ENCODE measurements around the gene ZNHIT1.
A peak's percentile ranks its signal among the peaks of the same experiment; 100 is the strongest.

Gene ZNHIT1

DNA sequence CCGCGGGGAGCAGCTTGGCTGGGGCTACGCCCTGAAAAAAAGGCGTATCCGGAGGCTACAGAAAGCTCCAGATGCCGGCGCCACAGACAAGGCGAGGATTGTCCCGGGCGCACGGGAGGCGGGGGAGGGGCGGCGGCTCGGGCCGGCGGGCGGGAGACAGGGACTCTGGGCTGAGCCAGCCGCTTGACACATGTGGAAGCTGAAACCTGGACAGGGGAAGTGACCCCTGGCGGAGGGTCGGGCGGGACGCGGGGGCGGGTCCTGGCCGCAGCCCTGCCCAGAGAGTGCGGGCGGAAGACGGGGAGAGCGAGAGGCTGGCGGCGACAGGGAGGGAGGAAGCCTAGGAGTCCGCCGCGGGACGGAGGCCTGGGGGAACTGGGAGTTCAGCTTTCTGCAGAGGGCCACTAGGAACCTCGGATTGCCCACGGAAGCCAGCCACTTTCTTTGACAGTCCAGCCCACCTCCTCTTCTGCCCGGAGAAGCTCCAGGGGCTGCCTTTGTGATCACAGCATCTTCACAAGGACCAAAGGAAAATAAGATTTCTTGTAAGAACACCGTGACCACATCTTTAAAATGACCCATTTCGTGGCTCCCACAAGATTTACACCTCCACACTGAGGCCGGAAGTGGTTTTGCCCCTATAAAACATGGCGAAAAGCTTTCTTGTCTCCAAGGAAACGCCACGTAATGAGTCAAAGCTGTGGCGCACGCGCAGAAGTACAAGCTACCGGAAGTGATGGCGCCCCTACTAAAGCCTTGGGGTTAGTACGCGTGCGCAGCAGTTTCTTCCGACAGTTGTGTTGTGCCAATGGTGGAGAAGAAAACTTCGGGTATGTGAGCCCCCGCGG is at the start of gene ZNHIT1, which contains the start of gene PLOD3:
Gene ZNHIT1 (plus strand): TSS at position 778 of the 848 bp plus-strand sequence. CDS start 31 bp downstream, at position 809.
Gene PLOD3 (minus strand): TSS at position 194 of the 848 bp plus-strand sequence. CDS start 307 bp downstream, outside the sequence.
- DNase-seq = peak; percentile 97 to 98

DNA sequence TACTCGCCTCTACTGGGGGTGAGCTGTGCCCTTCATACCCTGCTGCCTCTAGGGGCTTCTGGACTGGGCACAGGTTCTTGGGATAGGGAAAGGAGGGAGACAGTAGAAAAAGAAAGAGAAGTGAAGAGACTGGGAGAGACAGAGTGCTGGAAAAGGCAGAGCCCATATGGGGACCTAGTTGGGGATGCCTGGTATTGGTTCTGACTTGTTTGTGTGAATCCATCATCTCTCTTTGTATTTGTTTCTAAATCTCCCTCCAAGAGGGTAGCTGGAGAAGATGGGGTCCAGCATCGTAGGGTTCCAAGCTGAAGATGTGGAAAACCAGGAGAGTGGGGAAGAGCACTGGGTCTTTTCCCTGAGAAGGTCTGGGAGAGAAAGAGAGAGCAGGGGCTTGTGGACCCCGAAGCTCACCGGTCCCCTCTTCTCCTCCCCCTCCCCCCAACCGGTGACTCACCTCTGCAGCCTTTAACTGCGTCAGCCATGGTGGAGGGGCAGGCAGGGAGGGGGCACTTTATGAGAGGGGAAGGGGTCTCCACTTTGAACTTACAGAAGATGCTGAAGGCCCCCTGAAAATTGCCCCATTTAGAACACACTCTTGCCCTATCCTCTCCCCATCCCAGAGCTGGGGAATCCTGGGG is 49.4 kb upstream of the ZNHIT1 start:
- no peak for DNase-seq

DNA sequence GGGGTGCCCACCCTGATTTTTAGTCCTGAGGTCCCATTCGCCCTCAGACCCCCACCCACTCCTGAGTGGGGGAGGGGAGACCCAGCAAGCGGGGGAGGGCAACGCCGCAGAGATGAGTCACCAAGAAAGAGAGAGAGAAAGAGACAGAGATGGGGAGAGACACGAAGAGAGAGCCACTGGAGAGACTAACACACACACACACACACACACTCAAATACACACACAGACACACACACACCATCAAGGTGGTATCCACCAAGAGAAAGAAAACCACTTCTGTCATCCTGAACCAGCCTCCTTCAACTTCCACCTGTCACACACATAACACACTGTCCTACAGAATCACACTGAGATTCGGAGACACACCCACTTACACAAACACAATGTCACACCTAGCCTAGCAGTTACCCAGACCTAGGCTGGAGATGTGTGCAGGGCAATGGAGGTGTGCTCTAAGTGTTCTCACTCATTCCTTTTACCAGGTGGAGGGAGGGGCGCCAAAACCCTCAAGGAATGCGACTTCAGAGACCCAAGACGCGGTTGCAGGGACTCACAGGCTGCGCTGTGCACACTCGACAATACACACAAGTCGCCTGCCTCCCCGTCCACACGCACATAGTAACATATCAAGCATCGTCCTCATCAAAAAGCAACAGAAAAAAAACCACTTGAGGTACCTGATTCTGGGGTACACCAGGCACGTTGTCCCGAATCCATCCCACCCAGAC is 48.7 kb upstream of the ZNHIT1 start:
- no peak for DNase-seq

DNA sequence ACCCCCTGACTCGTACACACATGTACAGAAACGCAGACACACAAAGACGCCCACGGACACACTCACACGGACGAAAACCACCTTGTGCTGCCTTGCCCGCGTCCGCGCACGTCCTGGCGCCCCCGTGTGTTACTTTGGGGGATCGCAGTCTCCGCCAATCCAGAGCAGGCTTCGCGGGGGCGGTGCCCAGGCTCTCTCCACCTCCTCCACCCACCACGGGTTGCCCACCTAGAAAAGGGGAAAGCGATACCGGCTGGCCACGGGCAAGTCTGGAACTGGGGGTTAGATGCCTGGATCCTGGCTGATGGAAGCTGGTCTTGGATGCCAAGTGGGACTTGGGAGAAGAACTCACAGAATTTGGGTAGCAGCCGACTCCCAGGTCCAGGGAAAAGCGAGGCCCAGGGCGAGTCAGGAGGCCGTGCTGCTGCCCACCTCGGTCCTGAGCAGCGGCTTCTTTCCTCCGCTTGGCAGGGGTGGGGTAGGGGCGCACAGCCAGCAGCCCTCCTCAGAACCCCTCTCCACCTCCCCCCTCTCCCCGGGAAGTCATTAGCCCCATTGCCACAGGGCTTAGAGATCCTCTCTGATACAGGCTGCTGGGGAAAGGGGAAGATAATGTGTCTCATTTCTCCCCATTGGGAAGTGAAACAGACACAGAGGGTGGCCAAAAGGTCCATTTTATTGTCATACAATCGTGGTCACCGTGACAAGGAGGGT is 48.0 kb upstream of the ZNHIT1 start:
- peak; percentile 76 to 86 for DNase-seq

DNA sequence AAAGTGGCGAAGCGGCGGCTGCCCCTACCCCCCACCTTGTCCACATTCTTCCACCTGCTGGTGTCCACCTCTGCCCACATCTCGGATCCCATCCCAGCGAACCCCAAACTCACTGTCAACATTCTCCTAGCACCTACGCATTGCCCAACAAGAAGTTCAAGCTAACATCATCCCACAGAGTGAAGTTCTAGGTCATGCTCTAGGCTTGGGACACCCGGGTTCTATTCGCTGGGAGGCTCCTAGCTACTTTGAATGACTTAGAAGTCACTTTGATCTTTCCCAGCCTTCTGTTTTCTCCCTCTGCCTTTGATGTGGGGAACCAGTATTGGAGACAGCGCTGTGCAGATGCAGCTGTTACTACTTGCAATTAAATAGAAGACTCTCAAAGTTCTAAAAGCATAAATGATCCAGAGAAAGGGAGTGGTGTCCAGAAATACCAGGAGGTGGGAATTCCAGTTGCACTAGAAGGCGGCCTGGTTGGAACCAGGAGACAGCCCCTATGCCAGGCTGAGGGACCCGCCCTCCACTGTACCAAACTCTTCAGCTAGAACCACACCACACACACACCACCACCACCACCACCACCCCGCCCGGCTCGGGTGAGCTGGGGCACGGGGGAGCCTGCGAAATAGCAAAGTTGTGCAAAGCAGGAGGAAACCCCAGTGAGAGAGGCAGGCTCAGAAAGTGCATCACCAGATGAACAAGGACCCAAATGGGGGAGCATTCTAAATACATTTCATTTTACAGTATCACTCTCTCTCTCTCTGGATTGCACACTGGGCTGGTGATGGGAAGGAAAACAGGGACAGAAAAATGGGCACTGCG is 47.1 kb upstream of the ZNHIT1 start:
- DNase-seq = no peak

DNA sequence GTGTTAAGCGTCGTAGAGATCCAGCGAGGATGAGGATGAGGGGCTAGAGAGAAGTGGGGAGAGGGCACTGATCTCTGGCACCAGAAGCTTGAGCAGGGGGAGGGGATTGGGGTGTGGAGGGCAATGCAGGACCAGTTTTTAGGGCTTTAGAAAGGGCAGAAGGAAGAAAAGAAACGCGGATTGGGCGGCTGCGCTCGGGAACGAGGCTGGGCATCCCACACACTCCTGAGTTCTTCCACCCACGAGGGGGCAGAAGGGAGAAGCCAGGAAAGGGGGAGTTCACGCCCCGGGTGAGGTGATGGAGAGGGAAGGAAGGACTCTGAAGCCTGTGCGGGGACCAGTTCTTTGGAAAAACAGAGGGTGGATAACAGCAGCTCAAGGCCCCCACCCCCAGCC is 46.5 kb upstream of the ZNHIT1 start:
- DNase-seq = no peak

DNA sequence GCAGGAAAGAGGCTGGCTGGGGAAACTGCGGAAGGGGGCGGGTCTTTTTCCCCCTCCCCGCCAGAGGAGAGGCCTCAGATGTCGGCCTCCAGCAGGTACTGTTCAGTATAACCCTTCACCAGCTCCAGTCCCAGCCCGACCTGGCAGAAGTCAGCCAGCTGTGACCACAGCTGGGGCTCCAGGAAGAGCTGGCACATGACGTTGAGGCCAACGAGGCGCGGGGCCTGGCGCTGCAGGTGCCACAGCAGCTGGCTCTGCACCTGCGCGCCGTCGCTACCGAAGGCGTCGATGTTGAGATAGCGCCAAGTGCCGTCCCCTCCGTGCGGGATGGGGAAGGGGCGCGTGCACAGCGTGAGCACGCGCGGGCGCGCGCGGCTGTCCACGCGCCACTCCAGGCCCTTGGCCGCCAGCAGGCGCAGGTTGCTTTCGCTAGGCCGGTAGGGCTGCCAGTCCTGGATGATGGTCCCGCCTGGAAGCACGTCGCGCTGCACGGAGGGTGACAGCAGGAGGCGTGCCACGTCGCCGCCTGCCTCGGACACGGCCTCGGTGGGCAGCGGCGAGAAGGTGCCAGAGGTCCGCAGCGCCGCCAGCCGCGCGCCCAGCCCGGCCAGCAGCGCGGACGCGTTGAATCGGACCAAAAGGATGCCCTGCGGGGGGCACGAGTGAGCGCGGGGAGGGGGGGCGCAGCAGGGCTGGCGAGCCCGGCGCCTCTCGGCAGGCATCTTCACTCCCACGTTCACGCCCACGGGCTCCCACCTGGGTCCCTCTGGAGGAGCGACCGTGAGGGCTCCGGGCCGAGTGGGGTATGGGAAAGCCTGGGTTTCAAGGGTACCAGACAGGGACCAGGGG is 45.7 kb upstream of the ZNHIT1 start:
- peak in 1 of 2 donors; percentile 25 for DNase-seq

DNA sequence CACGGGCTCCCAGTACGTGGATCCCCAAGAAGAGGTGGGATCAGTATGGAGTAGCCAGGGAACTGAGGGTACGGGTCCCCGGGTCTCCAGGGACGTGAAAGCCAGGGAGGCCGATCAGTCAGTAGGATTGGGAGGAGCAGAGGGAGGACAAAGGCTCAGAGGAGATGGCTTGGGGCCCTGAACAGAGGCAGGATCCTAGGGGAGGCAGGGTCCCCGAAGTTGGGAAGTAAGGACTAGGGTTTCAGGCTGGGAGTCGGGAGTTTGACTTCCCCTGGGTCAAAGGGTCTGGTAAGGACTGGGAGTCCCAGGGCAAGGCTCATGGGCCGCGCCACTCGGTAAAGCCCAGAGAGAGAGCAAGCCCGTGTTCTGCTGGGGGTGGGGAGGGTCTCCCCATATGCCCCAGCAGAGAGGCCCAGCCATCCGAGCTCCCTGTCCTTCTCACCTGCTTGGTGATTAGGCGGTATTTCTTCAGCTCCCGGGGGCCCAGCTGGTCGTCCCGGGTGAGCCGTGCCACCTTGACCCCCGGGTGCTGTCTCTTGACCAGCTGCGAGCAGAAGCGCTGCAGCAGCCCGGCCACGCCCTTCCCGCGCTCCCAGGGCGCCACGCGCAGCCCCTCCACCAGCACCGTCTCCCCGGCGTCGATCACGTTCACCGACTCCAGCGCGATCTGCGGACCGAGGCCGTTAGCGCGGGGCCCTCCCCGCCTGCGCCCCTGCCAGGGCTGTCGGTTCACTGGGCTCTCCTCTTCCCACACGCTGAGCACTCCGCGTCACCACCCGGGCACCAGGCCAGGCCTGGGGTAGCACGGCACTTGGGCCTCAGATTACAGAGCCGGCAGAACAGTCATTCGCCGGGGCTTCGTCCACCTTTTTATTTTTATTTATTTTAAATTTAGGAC is 44.9 kb upstream of the ZNHIT1 start:
- DNase-seq = no peak

DNA sequence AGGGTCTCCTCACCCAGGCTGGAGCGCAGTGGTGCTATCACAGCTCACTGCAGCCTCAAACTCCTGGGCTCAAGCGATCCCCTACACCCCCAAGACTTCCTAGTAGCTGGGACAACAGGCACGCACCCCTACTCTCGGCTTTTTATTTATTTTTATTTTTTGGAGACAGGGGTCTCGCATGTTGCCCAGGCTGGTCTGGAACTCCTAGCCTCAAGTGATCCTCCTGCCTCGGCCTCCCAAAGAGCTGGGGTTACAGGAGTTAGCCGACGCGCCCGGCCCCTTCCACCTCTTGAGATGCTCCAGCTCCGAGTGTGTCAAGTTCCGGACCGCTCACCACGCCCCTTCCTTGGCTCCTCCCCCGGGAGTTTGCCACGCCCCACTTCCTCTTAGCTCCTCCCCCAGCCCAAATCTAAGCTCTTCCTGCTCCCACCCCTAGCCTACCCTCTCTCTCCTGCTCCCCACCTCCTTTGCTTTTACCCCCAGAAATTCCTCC is 44.2 kb upstream of the ZNHIT1 start:
- DNase-seq = peak; percentile 61 to 74

DNA sequence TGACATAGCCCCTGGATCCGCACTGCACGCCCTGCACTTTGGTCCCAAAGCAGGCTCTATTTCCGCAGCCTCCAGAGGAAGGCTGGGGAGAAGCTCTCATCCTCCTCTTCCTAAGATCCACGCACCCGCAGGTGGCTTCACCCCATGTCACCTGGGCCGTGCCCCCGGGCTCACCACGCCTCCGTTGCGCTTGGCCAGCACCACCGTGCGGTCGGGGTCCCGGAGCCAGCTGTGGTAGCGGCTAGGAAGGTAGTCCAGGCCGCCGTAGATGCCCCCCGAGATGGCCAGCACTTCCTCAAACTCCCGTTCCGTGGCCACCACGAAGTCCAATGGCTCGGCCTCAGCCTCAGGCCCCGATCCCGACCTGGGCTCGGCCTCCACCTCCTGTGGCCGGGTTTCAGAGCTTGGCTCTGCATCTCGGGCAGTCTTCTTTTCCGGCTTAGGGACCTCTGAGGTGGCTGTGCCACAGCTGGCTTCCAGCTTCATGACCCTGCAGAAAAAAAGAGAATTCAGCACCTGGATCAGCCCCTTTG is 43.6 kb upstream of the ZNHIT1 start:
- no peak for DNase-seq

DNA sequence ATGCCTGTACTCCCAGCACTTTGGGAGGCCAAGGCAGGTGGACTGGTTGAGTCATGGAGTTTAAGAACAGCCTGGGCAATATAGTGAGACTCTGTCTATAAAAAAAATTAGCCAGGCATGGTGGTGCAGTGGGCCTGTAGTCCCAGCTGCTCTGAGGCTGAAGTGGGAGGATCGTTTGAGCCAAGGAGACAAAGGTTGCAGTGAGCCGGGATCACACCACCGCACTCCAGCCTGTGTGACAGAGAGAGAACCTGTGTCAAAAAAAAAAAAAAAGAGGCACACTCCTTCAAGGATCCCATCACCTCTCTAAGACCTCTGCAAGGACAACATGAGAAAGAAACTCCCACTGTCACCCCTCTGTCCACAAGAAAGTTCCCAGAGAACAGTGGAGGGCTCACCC is 42.3 kb upstream of the ZNHIT1 start:
- no peak for DNase-seq

DNA sequence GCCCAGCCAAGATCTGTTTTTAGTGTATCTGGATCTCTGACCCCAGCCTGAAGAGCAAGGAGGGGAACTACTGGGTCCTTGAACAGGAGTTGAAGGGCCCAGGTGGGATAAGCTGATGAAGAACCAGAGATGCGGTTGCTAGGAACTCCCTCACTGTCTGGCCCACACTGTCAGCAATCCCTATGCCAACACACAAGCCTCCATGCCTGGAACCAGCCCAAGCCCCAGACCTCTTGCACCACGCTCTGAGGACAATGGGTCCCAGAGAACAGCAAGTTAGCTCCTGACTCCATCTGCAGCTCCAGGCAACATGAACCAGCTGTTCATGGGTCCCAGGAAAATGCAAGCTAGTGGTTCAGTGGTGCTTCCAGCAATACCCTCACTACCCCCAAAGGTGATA is 40.3 kb upstream of the ZNHIT1 start:
- no peak for DNase-seq

DNA sequence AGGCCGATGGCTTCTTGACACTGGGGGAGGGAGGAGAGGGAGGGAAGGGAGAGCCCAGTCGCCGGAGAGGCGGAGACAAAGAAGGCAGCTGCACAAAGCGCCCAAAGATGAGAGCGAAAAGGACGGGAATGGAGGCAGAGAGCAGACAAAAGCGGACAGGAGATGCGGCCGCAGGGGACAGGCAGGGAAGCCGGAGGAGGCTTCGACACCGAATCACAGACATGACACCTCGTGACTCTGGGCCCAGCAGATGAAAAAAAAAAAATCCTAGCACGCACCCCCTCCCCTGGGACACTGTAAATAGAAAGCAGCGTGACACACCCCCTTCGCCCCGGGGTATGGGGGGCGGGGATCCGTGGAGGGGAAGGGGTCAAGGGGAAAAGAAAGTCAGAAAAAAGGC is 38.8 kb upstream of the ZNHIT1 start:
- DNase-seq = no peak

DNA sequence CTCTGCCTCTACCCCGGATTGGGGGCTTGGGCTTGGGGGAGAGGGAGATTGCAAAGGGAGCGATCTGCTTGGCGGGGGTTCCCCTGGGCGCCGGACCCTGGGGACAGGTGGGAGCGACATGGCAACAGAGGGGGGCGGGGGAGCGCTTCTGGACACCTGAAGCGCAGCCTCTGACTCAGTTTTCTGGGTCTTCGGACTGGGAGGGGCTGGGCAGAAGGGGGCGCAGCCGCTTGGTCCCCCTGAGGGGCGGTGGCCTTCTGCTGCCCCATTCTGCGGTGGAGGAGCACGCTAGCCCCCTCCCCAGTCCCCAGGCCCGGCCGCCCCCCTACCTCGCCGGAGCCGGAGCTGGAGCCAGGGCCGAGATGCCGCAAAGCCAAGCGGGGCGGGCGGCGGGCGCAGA is 38.3 kb upstream of the ZNHIT1 start:
- no peak for DNase-seq

DNA sequence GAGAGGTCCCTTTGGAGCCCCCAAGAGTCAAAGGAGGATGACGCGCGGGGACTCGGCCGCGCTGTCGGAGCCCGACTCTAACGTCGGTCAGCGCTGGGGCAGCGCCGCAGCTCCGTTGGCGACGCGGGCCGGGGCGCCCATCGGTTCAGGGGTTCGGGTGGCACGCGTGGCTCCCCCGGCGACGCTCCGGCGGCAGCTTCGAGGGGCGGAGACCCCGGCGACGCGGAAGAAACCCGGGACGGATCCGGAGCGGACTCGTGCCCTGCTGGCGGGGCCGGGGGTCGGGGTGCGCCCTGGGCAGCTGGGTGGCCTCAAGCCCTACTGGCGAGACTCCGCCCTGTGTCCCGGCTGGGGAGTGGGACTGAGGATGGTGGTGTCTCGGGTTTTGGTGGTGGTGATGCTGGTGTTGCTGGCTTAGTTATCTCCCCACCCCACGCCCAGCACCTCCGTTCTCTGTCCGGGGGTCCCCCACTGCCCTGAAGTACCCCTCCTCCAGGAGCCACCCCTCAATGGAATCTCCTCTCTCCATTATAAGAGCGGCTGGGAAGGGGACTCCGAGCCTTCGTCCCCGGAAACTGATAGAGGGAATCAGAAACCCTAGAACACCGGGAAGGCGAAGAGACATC is 37.7 kb upstream of the ZNHIT1 start, which contains the start of gene NAT16:
Gene NAT16 (minus strand): TSS at position 164 of the 626 bp plus-strand sequence. CDS start 5,486 bp downstream, outside the sequence.
- DNase-seq = no peak

DNA sequence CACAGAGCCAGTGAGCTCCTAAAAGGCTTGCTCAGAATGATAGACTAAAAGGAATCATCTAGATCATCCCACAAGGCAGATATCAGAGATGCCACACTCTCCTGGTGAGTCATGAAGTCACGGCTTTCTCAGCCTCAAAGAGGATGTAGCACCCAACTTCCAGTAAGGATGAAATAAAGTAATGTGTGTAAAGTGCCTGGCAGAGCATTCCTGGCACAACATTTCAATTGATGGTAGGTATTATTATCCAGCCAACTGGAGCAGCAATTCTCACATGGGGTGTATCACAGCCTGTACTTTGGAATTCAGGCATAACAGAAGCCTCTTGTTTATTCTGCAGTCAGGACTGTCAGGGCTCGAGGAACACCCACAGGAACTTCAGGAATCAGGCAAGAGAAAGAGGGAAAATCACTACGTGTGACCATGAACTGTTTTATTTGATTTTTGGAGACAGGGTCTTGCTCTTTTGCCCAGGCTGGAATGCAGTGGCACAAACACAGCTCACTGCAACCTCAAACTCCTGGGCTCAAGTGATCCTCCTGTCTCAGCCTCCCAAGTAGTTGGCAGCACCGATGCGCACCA is 32.6 kb upstream of the ZNHIT1 start:
- no peak for DNase-seq

DNA sequence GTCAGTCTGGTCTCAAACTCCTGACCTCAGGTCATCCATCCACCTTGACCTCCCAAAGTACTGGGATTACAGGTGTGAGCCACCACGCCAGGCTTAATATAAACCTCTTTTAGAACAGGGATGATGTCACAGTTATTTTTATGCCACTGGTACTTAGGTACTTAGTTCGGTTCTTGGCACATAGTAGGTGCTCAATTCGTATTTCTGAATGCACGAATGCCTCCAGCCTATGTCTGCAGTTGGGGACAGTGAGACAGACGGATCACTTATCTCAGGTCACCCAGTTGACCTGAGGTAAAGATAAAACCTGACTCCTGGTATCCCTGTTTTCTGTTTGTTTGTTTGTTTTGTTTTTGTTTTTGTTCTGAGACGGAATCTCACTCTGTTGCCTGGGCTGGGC is 31.8 kb upstream of the ZNHIT1 start:
- DNase-seq = no peak

DNA sequence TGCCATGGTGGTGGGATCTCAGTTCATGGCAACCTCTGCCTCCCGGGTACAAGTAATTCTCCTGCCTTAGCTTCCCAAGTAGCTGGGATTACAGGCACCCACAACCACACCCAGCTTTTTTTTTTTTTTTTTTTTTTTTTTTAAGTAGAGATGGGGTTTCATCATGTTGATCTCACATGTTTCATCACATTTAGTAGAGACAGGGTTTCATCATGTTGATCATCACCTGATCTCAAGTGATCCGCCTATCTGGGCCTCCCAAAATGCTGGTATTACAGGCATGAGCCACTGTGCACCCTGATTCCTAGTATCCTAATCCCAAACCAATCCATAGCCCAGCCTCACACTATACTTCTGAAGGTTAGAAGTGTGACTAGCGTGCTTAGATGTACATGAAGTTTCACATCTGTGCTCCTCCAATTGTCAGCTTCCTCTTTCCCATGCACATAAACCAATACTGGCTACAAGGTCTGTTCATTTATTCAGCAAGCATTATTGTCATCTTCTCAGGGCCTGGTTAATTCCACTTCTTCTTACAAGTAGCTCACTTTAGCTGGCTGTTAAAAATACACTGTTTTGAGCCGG is 31.0 kb upstream of the ZNHIT1 start:
- DNase-seq = no peak

All from CD4-positive, alpha-beta T cell treated with Interferon alpha-2 for 1 hour (primary cell).